CD8-positive, alpha-beta memory T cell (primary cell): ENCODE measurements around the gene EIF3C. TPM values are rescaled to one million over a fixed set of nuclear protein-coding genes. Genes with fewer than 3 reads are reported as not detected.
"Not testable (repeated sequence)": the region's sequence is repeated elsewhere in the genome, so short reads cannot be mapped to it uniquely, and the experiment has no call there.

ENCODE experiments used
- CTCF ChIA-PET: fragments of 350-600 bp; sonication (Branson Sonifier 250); formaldehyde crosslinking; loops from one replicate; lab custom pipeline; 2021; ENCODE audit warnings: antibody characterized with exemption; lab: Charles Lee
- POLR2A ChIA-PET: fragments of 350-600 bp; sonication (Branson Sonifier 250); formaldehyde crosslinking; loops from one replicate; lab custom pipeline; 2021; ENCODE audit warnings: antibody characterized with exemption; lab: Charles Lee
- DNase-seq, 5 donors: peaks; one replicate each; pipeline versions ENCODE4 v3.0.0 to v3.0.0-alpha.2; 2020 to 2022; ENCODE audit warnings: mixed read lengths in 1 of 5
- H3K27ac ChIP-seq: one replicate; pipeline ENCODE4 v1.7.0; 2013; ENCODE audit warnings: low read depth, mild to moderate bottlenecking, low read length, moderate library complexity
- H3K27me3 ChIP-seq: 2 replicates; pipeline ENCODE4 v1.7.0; 2013; ENCODE audit warnings: low read length, mild to moderate bottlenecking; ENCODE audit not compliant: insufficient read depth, poor library complexity, severe bottlenecking
- H3K36me3 ChIP-seq: 2 replicates; pipeline ENCODE4 v1.7.0; 2013; ENCODE audit warnings: mild to moderate bottlenecking, low read length, moderate library complexity; ENCODE audit not compliant: insufficient read depth
- H3K4me1 ChIP-seq: 2 replicates; pipeline ENCODE4 v1.7.0; 2013; ENCODE audit warnings: mild to moderate bottlenecking, low read length, moderate library complexity; ENCODE audit not compliant: insufficient read depth
- H3K4me3 ChIP-seq: 2 replicates; pipeline ENCODE4 v1.7.0; 2013; ENCODE audit warnings: mild to moderate bottlenecking, low read length
- H3K9me3 ChIP-seq: 2 replicates; pipeline ENCODE4 v1.7.0; 2013; ENCODE audit warnings: mild to moderate bottlenecking, low read length
- H3K27ac Mint-ChIP-seq, 8 donors: one replicate each; pipeline ENCODE4 v1.8.0; 2020 to 2021; ENCODE audit warnings: mixed read lengths in 8 of 8, mild to moderate bottlenecking in 6 of 8, inconsistent platforms in 3 of 8, moderate library complexity in 3 of 8
- H3K27me3 Mint-ChIP-seq, 2 donors: one replicate each; pipeline ENCODE4 v1.8.0; 2020 to 2021; ENCODE audit warnings: mixed read lengths in 2 of 2, mild to moderate bottlenecking in 1 of 2, moderate library complexity in 1 of 2
- H3K36me3 Mint-ChIP-seq, 3 donors: one replicate each; pipeline ENCODE4 v1.8.0; 2020 to 2021; ENCODE audit warnings: mixed read lengths in 3 of 3, inconsistent platforms in 1 of 3, mild to moderate bottlenecking in 1 of 3
- H3K4me1 Mint-ChIP-seq, 3 donors: one replicate each; pipeline ENCODE4 v1.8.0; 2020 to 2021; ENCODE audit warnings: mixed read lengths in 3 of 3, inconsistent platforms in 1 of 3, mild to moderate bottlenecking in 1 of 3
- H3K4me3 Mint-ChIP-seq, 7 donors: one replicate each; pipeline ENCODE4 v1.8.0; 2020 to 2021; ENCODE audit warnings: mixed read lengths in 7 of 7, mild to moderate bottlenecking in 6 of 7, moderate library complexity in 4 of 7, inconsistent platforms in 2 of 7
- H3K9me3 Mint-ChIP-seq, 5 donors: one replicate each; pipeline ENCODE4 v1.8.0; 2020 to 2022; ENCODE audit warnings: mixed read lengths in 5 of 5, mild to moderate bottlenecking in 3 of 5, moderate library complexity in 2 of 5, inconsistent platforms in 1 of 5
- polyA plus RNA-seq: library from polyadenylated mRNA; unstranded; fragments of 300-500 nt; fragmentation: Illumina TruSeq; gene quantifications from one replicate; pipeline ENCODE4 v1.2.3, GENCODE V29; 2021
- total RNA-seq, 2 experiments: library from RNA; stranded (reverse); gene quantifications; one replicate each; pipeline ENCODE4 v1.2.3, GENCODE V29; 2021

EIF3C gene
- total and polyA plus RNA-seq, 3 experiments from 2014 or later, result 300 to 733 (median 701) TPM

GRCh38 chr16:28739787-28740186, 28.5 kb downstream of the EIF3C start:
- H3K4me3 Mint-ChIP-seq, H3K27ac Mint-ChIP-seq, H3K36me3 ChIP-seq, CTCF ChIA-PET, H3K27ac ChIP-seq, H3K9me3 Mint-ChIP-seq, DNase-seq, H3K27me3 ChIP-seq, H3K9me3 ChIP-seq, H3K4me1 Mint-ChIP-seq, POLR2A ChIA-PET, H3K36me3 Mint-ChIP-seq, H3K4me1 ChIP-seq, H3K4me3 ChIP-seq, H3K27me3 Mint-ChIP-seq: not testable (repeated sequence)

- H3K36me3 Mint-ChIP-seq, CTCF ChIA-PET, H3K4me1 Mint-ChIP-seq, H3K27me3 ChIP-seq, H3K9me3 ChIP-seq, H3K9me3 Mint-ChIP-seq, H3K4me3 ChIP-seq, POLR2A ChIA-PET, H3K36me3 ChIP-seq, H3K27ac ChIP-seq, H3K27me3 Mint-ChIP-seq, H3K4me3 Mint-ChIP-seq, H3K27ac Mint-ChIP-seq, H3K4me1 ChIP-seq: not testable (repeated sequence)
- peak in 1 of 5 donors; percentile 21 for DNase-seq
Measured at GRCh38 chr16:28740631-28741030, 29.4 kb downstream of the EIF3C start.

GRCh38 chr16:28741295-28741694, 30.0 kb downstream of the EIF3C start:
- DNase-seq, H3K27me3 ChIP-seq, H3K27ac Mint-ChIP-seq, POLR2A ChIA-PET, H3K4me3 Mint-ChIP-seq, H3K9me3 ChIP-seq, CTCF ChIA-PET, H3K27me3 Mint-ChIP-seq, H3K4me1 Mint-ChIP-seq, H3K4me1 ChIP-seq, H3K36me3 Mint-ChIP-seq, H3K9me3 Mint-ChIP-seq, H3K27ac ChIP-seq, H3K36me3 ChIP-seq, H3K4me3 ChIP-seq: not testable (repeated sequence)

GRCh38 chr16:28746618-28747350, 35.5 kb downstream of the EIF3C start:
- DNase-seq, H3K27me3 Mint-ChIP-seq, H3K4me3 ChIP-seq, H3K36me3 ChIP-seq, H3K4me1 ChIP-seq, H3K4me1 Mint-ChIP-seq, CTCF ChIA-PET, H3K27me3 ChIP-seq, H3K27ac Mint-ChIP-seq, H3K4me3 Mint-ChIP-seq, H3K9me3 ChIP-seq, H3K9me3 Mint-ChIP-seq, POLR2A ChIA-PET, H3K27ac ChIP-seq, H3K36me3 Mint-ChIP-seq: not testable (repeated sequence)

- H3K4me3 Mint-ChIP-seq, result peak overlapping the region in 2 of 7 donors; percentile 34
Measured at GRCh38 chr16:28749997-28750465, 38.8 kb downstream of the EIF3C start.

GRCh38 chr16:28750469-28751067, 39.3 kb downstream of the EIF3C start:
- H3K36me3 ChIP-seq, POLR2A ChIA-PET, H3K27me3 ChIP-seq, CTCF ChIA-PET, H3K4me1 Mint-ChIP-seq, H3K4me3 Mint-ChIP-seq, H3K9me3 ChIP-seq, H3K4me1 ChIP-seq, H3K27ac ChIP-seq, H3K4me3 ChIP-seq, H3K27me3 Mint-ChIP-seq, H3K27ac Mint-ChIP-seq, H3K36me3 Mint-ChIP-seq, H3K9me3 Mint-ChIP-seq, DNase-seq: not testable (repeated sequence)

More at GRCh38 chr16:28749997-28750465, 38.8 kb downstream of the EIF3C start:
- H3K27me3 ChIP-seq, H3K27me3 Mint-ChIP-seq, H3K9me3 ChIP-seq, H3K4me1 Mint-ChIP-seq, CTCF ChIA-PET, H3K9me3 Mint-ChIP-seq, H3K4me1 ChIP-seq, POLR2A ChIA-PET, H3K36me3 ChIP-seq, H3K4me3 ChIP-seq, H3K27ac ChIP-seq, H3K36me3 Mint-ChIP-seq: not testable (repeated sequence)
- DNase-seq, result peak; percentile 11 to 71 (median 54)
- peak overlapping the region in 4 of 8 donors; percentile 12 to 84 (median 46) for H3K27ac Mint-ChIP-seq

GRCh38 chr16:28751487-28751886, 40.2 kb downstream of the EIF3C start, which contains the start of gene NPIPB9:
Gene NPIPB9 (plus strand): TSS chr16:28751787.
- H3K4me3 Mint-ChIP-seq, H3K27ac Mint-ChIP-seq, H3K36me3 ChIP-seq, H3K9me3 Mint-ChIP-seq, DNase-seq, H3K4me1 Mint-ChIP-seq, CTCF ChIA-PET, H3K9me3 ChIP-seq, H3K36me3 Mint-ChIP-seq, H3K27me3 ChIP-seq, H3K27me3 Mint-ChIP-seq, H3K4me3 ChIP-seq, H3K27ac ChIP-seq, POLR2A ChIA-PET, H3K4me1 ChIP-seq: not testable (repeated sequence)

GRCh38 chr16:28781697-28782096, 70.4 kb downstream of the EIF3C start:
- DNase-seq, H3K27ac Mint-ChIP-seq, H3K4me1 ChIP-seq, POLR2A ChIA-PET, H3K27me3 ChIP-seq, H3K4me1 Mint-ChIP-seq, H3K36me3 ChIP-seq, H3K9me3 Mint-ChIP-seq, H3K27ac ChIP-seq, H3K4me3 Mint-ChIP-seq, CTCF ChIA-PET, H3K36me3 Mint-ChIP-seq, H3K27me3 Mint-ChIP-seq, H3K9me3 ChIP-seq, H3K4me3 ChIP-seq: not testable (repeated sequence)
